Measurements from ENCODE around the gene KISS1. TPM values are rescaled to one million over a fixed set of nuclear protein-coding genes. Genes with fewer than 3 reads are reported as not detected.

KISS1 gene
- polyA plus RNA-seq, 1 donor from 2014 or later = not detected

DNA sequence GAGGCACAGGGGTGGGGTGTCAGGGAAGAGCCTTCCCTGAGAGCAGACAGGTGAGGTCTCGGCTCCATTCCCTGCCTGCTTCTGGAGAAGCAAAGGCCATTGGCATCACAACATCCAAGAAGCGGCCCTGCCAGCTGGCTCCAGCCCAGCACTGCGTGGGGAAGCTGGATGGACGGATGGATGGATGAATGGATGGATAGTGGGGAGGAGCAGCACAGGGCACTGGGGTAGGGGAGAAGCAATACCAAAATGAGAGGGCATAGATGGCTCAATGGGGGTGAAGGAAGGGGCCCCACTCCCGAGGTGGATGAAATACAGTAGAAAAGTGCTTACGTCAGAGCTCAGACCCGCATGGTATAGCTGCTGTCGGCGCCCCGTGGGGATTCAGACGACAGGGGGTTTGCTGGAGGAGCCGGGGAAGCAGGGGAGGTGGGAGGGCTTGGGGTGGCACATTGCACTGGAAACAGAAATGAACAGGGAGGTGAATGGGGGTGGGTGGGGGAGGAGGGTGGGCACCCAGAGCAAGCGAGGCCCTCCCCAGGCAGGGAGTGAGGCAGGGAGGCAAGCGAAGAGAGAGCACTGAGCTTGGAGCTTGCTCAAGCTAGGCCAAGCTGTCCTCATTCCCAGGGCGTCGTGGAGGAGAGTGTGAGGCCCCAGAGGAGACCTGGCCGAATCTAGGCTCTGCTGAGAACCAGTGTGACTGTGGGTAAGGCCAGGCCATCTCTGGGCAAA, 27.0 kb upstream of the KISS1 start:
- no peaks in the 10 kb centered on the region for H3K4me1 Mint-ChIP-seq
- H3K36me3 Mint-ChIP-seq = peaks cover 5% of the 10 kb centered on the region
- H3K27ac Mint-ChIP-seq = no peak overlapping the region
- H3K4me3 Mint-ChIP-seq = no peak overlapping the region
- no peaks in the 10 kb centered on the region for H3K9me3 Mint-ChIP-seq
- H3K27me3 Mint-ChIP-seq = no peaks in the 10 kb centered on the region

GRCh38 chr1:204222764-204223055, 26.4 kb upstream of the KISS1 start:
- no peak overlapping the region for H3K27ac Mint-ChIP-seq
- peaks cover 2% of the 10 kb centered on the region for H3K27me3 Mint-ChIP-seq
- H3K4me3 Mint-ChIP-seq = no peak overlapping the region
- no peaks in the 10 kb centered on the region for H3K4me1 Mint-ChIP-seq
- peaks cover 5% of the 10 kb centered on the region for H3K36me3 Mint-ChIP-seq
- no peaks in the 10 kb centered on the region for H3K9me3 Mint-ChIP-seq

DNA sequence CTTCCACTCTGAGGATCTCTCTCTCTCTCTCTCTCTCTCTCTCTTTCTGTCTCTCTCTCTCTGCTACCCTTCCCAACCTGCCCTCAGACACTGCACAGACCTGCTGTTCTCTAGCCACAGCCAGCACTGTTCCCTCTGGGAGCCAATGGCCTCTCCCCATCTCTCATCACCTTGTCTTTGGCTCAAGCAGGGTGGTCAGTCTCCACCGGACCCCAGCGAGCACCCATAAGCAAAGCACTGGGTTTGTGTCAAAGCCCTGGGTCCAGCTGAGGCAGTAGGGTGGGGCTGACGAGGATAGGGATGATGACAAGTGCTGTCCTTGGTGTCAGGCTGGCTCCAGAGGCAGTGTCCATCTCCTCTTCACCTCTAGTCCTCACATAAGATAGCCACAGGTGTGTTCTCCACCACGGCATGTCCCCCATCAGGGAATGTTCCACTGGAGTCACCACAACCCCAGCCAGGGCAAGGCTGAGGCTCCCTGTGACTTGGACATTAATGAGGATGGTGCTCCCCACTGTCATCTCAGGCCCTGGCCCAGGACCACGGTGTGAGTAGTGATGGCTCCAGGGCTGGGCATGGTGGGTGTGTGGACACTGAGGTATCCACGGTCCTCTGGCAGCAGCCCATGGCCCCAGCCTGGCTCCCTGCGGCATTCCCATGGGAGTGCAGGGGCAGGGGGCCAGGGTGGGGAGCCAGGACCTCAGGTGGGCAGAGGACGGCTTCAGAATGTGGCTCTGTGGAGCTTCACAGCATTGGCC, 25.9 kb upstream of the KISS1 start:
- Mint-ChIP-seq H3K36me3 (peaks cover 5% of the 10 kb centered on the region), H3K4me3 (no peak overlapping the region), H3K4me1 (no peaks in the 10 kb centered on the region), H3K9me3 (no peaks in the 10 kb centered on the region), H3K27me3 (peaks cover 2% of the 10 kb centered on the region), H3K27ac (peak overlapping the region in 1 of 3 donors; percentile 88)

GRCh38 chr1:204221271-204221670, 25.0 kb upstream of the KISS1 start:
- H3K4me1 Mint-ChIP-seq = no peaks in the 10 kb centered on the region
- H3K27ac Mint-ChIP-seq = no peak overlapping the region
- no peak overlapping the region for H3K4me3 Mint-ChIP-seq
- H3K9me3 Mint-ChIP-seq = no peaks in the 10 kb centered on the region
- peaks cover 5% of the 10 kb centered on the region for H3K36me3 Mint-ChIP-seq
- H3K27me3 Mint-ChIP-seq = peaks cover 2% of the 10 kb centered on the region

- Mint-ChIP-seq H3K4me1 (no peaks in the 10 kb centered on the region), H3K9me3 (no peaks in the 10 kb centered on the region), H3K27me3 (peaks cover 4% of the 10 kb centered on the region), H3K36me3 (peaks cover 5% of the 10 kb centered on the region), H3K4me3 (no peak overlapping the region), H3K27ac (peak overlapping the region in 1 of 3 donors; percentile 66)
Observed at GRCh38 chr1:204219971-204220616, 23.8 kb upstream of the KISS1 start.

GRCh38 chr1:204218552-204218951, 22.3 kb upstream of the KISS1 start:
- Mint-ChIP-seq H3K4me1 (peaks cover 2 to 4% (median 4%) of the 10 kb centered on the region in 3 donors), H3K36me3 (peaks cover 5% of the 10 kb centered on the region), H3K27me3 (peaks cover 8% of the 10 kb centered on the region), H3K27ac (no peak overlapping the region), H3K9me3 (peaks cover 0 to 2% (median 0%) of the 10 kb centered on the region in 3 donors), H3K4me3 (no peak overlapping the region)

DNA sequence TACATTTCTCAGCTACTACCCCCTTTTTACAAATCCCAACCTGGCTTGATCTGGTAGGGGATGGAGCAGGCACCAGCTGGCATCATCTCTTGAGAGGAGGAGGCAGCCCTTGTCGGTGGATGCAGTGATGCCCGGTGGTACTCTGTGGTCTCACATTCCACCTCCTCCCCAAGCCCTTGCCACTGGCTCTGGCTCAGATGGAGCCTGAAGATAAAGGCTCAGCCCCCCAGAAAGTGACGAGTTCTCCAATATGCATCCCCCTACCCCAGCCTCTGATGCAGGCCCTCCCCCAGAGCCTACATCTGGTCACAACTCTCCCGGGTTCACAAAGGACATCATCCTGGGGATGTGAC, 21.3 kb upstream of the KISS1 start:
- H3K4me1 Mint-ChIP-seq = peaks cover 3 to 4% (median 4%) of the 10 kb centered on the region in 3 donors
- H3K9me3 Mint-ChIP-seq = peaks cover 0 to 2% (median 0%) of the 10 kb centered on the region in 3 donors
- peaks cover 8% of the 10 kb centered on the region for H3K27me3 Mint-ChIP-seq
- H3K27ac Mint-ChIP-seq = no peak overlapping the region
- H3K36me3 Mint-ChIP-seq = peaks cover 3% of the 10 kb centered on the region
- H3K4me3 Mint-ChIP-seq = no peak overlapping the region

- H3K4me1 Mint-ChIP-seq = peaks cover 3 to 4% (median 4%) of the 10 kb centered on the region in 3 donors
- H3K27ac Mint-ChIP-seq = no peak overlapping the region
- peaks cover 8% of the 10 kb centered on the region for H3K27me3 Mint-ChIP-seq
- H3K9me3 Mint-ChIP-seq = peaks cover 0 to 2% (median 0%) of the 10 kb centered on the region in 3 donors
- peak overlapping the region in 1 of 4 donors; percentile 13 for H3K4me3 Mint-ChIP-seq
- H3K36me3 Mint-ChIP-seq = peaks cover 3% of the 10 kb centered on the region
Observed at GRCh38 chr1:204216880-204217647, 20.8 kb upstream of the KISS1 start.

DNA sequence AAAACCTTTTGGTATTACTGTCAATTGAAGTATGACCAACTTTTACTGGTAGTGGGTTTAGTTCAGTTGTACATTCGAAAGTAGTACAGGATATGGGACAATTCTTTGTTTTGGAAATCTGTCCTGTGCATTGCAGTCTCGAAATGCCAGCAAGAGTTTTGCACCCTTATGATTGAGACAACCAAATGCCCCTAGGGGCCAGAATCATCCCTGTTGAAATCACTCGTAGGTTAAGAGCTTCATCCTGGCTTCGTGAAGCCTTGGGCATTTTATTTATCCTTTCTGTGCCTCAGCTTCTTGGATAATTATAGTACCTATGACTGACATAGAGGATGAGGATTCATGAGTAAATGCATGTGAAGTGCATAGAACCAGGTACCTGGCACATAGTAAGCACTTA, 19.9 kb upstream of the KISS1 start:
- Mint-ChIP-seq H3K27ac (no peak overlapping the region), H3K27me3 (peaks cover 8% of the 10 kb centered on the region), H3K9me3 (peaks cover 0 to 2% (median 0%) of the 10 kb centered on the region in 3 donors), H3K4me3 (no peak overlapping the region), H3K4me1 (peaks cover 3 to 4% (median 4%) of the 10 kb centered on the region in 3 donors), H3K36me3 (no peaks in the 10 kb centered on the region)

DNA sequence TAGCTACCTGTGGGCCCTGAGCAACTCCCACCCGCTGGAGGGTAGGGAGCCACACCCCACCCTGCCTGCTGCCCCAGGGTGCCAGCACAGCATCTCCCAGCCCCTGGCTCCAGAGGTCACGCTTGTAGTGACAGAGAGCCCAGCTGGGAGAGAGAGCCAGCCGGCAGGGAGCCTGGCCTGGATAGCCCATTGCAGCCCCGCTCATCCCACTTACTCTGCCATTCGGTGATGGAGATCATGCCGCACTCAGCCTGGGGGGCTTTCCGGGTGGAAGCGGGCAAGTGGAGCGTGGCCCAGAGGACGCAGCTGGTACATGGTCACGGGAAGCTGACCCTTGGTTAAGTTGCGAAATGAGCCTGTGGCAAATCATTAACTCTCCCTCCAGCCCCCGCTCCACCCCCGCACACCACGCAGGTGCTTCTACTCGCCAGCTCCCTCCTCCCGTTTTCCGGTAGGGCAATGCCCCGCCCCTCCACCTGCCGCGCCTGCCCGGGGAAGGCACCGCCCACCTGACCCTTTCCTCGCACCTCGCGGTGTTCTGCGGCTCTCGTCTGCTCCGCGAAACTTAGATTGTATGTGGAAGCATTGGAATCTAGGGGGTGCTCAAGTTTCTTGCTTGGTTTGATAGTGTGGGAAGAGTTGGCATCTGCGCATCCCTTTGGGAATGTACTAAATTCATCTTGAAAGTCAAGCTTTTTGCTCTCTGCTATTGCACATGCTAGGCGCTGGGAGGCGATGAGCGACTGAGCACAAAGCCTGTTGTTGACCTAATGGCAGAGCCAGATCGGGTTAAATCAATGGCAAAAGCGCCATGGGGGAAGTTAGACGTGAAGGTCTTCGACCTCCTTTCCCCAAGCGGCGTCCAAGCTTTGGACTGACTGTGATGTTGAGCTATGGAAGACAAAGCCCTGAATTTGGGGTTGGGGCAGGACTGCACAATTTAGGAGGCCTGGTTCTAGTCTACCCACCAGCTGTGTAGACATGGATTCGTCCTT, 17.7 kb upstream of the KISS1 start, which contains the start of gene GOLT1A:
TSS of gene GOLT1A (minus strand) at position 321 of the 995 bp plus-strand sequence. CDS start at position 239, 82 bp downstream.
- Mint-ChIP-seq H3K4me3 (peak within 1 kb of the TSS in 2 of 4 donors; percentile 2 to 59), H3K36me3 (no peaks in the 10 kb centered on the region)

GRCh38 chr1:204212715-204213114, 16.4 kb upstream of the KISS1 start:
- H3K4me1 Mint-ChIP-seq = peaks cover 3 to 4% (median 4%) of the 10 kb centered on the region in 3 donors
- peaks cover 0 to 2% (median 0%) of the 10 kb centered on the region in 3 donors for H3K9me3 Mint-ChIP-seq
- H3K36me3 Mint-ChIP-seq = no peaks in the 10 kb centered on the region
- peaks cover 8% of the 10 kb centered on the region for H3K27me3 Mint-ChIP-seq
- no peak overlapping the region for H3K4me3 Mint-ChIP-seq
- H3K27ac Mint-ChIP-seq = no peak overlapping the region

More for the DNA sequence above, 17.7 kb upstream of the KISS1 start, which contains the start of gene GOLT1A:
- Mint-ChIP-seq H3K27ac (peak within 1 kb of the TSS in 1 of 3 donors; percentile 24), H3K27me3 (peaks cover 10% of the 10 kb centered on the region), H3K9me3 (peaks cover 0 to 2% (median 0%) of the 10 kb centered on the region in 3 donors), H3K4me1 (peaks cover 3 to 4% (median 4%) of the 10 kb centered on the region in 3 donors)

- H3K27ac Mint-ChIP-seq = no peak overlapping the region
- H3K27me3 Mint-ChIP-seq = peaks cover 14% of the 10 kb centered on the region
- no peaks in the 10 kb centered on the region for H3K36me3 Mint-ChIP-seq
- no peak overlapping the region for H3K4me3 Mint-ChIP-seq
- peaks cover 3 to 6% (median 4%) of the 10 kb centered on the region in 3 donors for H3K4me1 Mint-ChIP-seq
- H3K9me3 Mint-ChIP-seq = peaks cover 0 to 2% (median 0%) of the 10 kb centered on the region in 3 donors
Observed at GRCh38 chr1:204211046-204211445, 14.8 kb upstream of the KISS1 start.

DNA sequence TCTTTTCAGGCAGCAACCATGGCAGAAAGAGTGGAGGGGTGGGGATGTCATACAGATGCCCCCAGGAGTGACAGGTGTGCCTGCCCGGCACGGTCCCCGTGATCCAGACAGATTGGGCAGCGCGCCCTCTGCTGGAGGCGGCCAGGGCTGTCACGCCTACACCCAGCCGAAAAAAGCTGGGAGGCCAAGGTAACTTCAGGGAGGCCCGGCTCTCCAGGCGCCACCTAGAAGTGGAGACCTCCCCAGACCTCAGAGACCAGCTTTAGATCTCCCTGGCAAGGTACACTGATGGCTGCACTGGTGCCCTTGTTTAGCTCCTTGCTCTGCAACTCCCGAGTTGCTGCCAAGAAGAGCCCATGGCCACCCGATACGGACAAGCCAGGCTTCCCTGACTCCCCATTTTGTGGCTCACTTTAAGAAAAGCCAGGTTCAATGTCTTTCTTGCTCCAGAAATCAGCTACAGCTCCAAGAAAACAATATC, 10.9 kb upstream of the KISS1 start:
- peaks cover 1% of the 10 kb centered on the region for H3K36me3 Mint-ChIP-seq
- no peaks in the 10 kb centered on the region for H3K9me3 Mint-ChIP-seq
- H3K27ac Mint-ChIP-seq = no peak overlapping the region
- peaks cover 19% of the 10 kb centered on the region for H3K27me3 Mint-ChIP-seq
- H3K4me3 Mint-ChIP-seq = no peak overlapping the region
- H3K4me1 Mint-ChIP-seq = peaks cover 0 to 2% (median 0%) of the 10 kb centered on the region in 3 donors

Data from IgD-negative memory B cell (primary cell).